Chondrocyte (in vitro differentiated cells): Measurements from ENCODE around the gene GRM7. TPM values are rescaled to one million over a fixed set of nuclear protein-coding genes. Genes with fewer than 3 reads are reported as not detected.

Experiments used
- DNase-seq: peaks from one replicate; pipeline ENCODE4 v3.0.0; 2021; ENCODE audit warnings: mixed read lengths, low spot score
- H3K27ac Mint-ChIP-seq: one replicate; pipeline ENCODE4 v1.8.0; 2021; ENCODE audit warnings: mild to moderate bottlenecking, moderate library complexity, mixed read lengths; ENCODE audit not compliant: unreplicated experiment
- H3K27me3 Mint-ChIP-seq: 2 replicates; pipeline ENCODE4 v1.8.0; 2021; ENCODE audit warnings: low read depth, mixed read lengths
- H3K36me3 Mint-ChIP-seq: 2 replicates; pipeline ENCODE4 v1.8.0; 2021; ENCODE audit warnings: low read depth, mixed read lengths
- H3K4me1 Mint-ChIP-seq: 2 replicates; pipeline ENCODE4 v1.8.0; 2021; ENCODE audit warnings: low read depth, mild to moderate bottlenecking, mixed read lengths
- H3K4me3 Mint-ChIP-seq: one replicate; pipeline ENCODE4 v1.8.0; 2021; ENCODE audit warnings: mild to moderate bottlenecking, moderate library complexity, mixed read lengths; ENCODE audit not compliant: unreplicated experiment
- H3K9me3 Mint-ChIP-seq: 2 replicates; pipeline ENCODE4 v1.8.0; 2021; ENCODE audit warnings: low read depth, mixed read lengths
- total RNA-seq: library from RNA; stranded (reverse); gene quantifications from 3 replicates; pipeline ENCODE4 v1.2.1, GENCODE V29; 2021
- TF ChIP-seq, protein P1 (sequence below): fragments of 200-600 bp; sonication (generic); IDR thresholded peaks from 2 replicates; pipeline ENCODE4 v1.5.0; 2021; ENCODE audit warnings: antibody characterized with exemption, mild to moderate bottlenecking, moderate library complexity

Gene GRM7
- total RNA-seq, 1 donor from 2014 or later = not detected

DNA sequence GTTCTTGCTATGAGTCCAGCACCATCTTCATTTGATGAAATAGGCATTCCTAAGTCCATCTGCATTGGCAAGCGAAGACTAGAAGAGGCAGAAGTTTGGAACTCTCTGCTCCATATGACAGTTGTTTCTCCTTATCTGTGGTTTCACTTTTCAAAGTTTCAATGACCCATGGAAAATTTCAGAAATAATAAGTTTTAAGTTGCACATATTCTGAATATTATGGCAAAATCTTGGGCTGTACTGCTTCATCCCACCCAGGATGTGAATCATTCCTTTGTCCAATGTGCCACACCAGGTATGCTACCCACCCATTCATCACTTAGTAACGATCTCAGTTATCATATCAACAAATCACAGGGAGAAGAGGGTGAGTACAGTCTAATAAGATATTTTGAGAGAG, 647.9 kb downstream of the GRM7 start:
- Mint-ChIP-seq H3K9me3 (peaks cover 7% of the 10 kb centered on the region), H3K36me3 (no peaks in the 10 kb centered on the region), H3K27me3 (peaks cover 9% of the 10 kb centered on the region), H3K4me1 (peaks cover 55% of the 10 kb centered on the region), H3K4me3 (no peak overlapping the region), H3K27ac (no peak overlapping the region)
- TF ChIP-seq, protein P1, sequence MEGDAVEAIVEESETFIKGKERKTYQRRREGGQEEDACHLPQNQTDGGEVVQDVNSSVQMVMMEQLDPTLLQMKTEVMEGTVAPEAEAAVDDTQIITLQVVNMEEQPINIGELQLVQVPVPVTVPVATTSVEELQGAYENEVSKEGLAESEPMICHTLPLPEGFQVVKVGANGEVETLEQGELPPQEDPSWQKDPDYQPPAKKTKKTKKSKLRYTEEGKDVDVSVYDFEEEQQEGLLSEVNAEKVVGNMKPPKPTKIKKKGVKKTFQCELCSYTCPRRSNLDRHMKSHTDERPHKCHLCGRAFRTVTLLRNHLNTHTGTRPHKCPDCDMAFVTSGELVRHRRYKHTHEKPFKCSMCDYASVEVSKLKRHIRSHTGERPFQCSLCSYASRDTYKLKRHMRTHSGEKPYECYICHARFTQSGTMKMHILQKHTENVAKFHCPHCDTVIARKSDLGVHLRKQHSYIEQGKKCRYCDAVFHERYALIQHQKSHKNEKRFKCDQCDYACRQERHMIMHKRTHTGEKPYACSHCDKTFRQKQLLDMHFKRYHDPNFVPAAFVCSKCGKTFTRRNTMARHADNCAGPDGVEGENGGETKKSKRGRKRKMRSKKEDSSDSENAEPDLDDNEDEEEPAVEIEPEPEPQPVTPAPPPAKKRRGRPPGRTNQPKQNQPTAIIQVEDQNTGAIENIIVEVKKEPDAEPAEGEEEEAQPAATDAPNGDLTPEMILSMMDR = no peak
- DNase-seq = no peak

DNA sequence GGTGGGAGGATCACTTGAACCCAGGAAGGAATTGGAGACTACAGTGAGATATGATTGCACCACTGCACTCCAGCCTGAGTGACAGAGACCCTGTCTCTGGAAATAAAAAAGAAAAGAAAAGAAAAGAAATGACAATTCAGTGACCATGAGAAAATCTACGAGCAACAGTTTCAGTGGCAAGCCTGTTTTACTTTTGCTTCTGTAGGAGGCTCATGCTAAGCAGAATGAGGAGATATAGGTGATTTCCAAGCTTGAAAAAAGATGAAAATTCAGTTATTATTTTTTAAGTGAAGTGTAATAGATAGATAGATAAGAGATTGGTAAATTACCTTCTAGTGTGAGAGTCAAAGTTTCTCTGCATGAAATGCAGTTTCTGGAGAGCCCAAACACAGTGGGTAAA, 651.1 kb downstream of the GRM7 start:
- peaks cover 24% of the 10 kb centered on the region for H3K4me1 Mint-ChIP-seq
- no peaks in the 10 kb centered on the region for H3K36me3 Mint-ChIP-seq
- H3K4me3 Mint-ChIP-seq = no peak overlapping the region
- no peak overlapping the region for H3K27ac Mint-ChIP-seq
- TF ChIP-seq, protein P1 = no peak
- no peaks in the 10 kb centered on the region for H3K9me3 Mint-ChIP-seq
- no peak for DNase-seq
- peaks cover 9% of the 10 kb centered on the region for H3K27me3 Mint-ChIP-seq

DNA sequence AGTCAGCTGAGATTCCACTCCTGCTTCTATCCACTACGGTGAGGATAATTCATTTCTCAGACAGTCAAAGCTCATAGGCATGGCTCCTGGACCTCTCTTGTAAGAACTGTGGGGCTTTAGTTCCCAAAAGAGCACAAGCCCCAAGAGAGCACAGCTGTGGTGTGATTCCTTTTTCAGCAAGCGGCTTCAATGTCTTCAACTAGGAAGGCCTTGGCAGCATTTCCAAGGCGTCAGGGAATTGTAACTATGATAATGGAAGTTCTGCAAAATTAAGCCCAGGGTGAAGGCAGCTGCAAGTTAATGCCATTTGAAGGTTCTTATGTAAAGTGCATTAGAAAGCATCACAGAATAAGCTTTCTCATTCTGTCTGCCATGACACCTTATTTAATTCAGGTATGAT, 657.1 kb downstream of the GRM7 start:
- Mint-ChIP-seq H3K27me3 (peaks cover 6% of the 10 kb centered on the region), H3K27ac (no peak overlapping the region), H3K36me3 (peaks cover 2% of the 10 kb centered on the region), H3K4me1 (peaks cover 22% of the 10 kb centered on the region), H3K9me3 (no peaks in the 10 kb centered on the region), H3K4me3 (no peak overlapping the region)
- DNase-seq = no peak
- TF ChIP-seq, protein P1 = no peak

DNA sequence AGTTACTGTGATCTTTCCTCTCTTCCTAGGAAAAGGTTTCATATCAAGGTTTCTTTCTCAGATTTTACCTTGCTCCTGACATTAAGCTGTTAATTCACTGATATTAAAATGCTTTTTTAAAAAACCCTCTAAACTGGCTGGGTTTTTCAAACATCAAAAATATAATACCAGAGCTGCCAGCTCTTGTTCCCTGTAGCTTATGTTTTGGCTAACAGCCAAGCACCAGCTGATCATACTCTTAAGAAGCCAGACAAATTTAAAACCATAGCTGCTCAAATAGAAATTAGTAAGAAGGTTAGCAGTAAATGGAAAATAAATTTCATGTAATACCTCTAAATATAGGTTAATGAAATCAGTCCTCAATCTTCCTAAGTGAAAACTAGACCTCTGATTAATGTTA, 657.5 kb downstream of the GRM7 start:
- Mint-ChIP-seq H3K27me3 (peaks cover 6% of the 10 kb centered on the region), H3K36me3 (peaks cover 2% of the 10 kb centered on the region), H3K4me3 (no peak overlapping the region), H3K9me3 (peaks cover 2% of the 10 kb centered on the region), H3K4me1 (peaks cover 22% of the 10 kb centered on the region), H3K27ac (no peak overlapping the region)
- TF ChIP-seq, protein P1 = no peak
- no peak for DNase-seq

DNA sequence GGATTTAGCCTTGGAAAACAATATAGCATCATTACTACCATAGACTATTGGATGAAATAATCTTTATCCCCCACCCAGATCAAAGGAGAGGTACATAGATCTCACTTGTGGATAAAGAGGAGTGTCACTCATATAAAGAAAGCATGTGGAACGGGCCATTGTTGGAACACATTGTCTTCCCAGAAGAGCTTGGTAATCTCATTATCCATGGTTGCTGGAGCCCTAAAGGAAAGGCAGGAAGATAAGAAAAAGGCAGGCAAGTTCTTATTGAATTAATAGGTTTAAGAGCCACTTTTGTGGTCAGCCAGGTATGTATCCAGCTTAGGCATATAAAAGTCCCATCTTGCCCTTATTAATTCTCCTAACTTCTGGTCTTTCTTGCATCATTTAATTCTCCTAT, 659.1 kb downstream of the GRM7 start:
- Mint-ChIP-seq H3K36me3 (peaks cover 4% of the 10 kb centered on the region), H3K27me3 (peaks cover 6% of the 10 kb centered on the region), H3K9me3 (peaks cover 6% of the 10 kb centered on the region), H3K27ac (no peak overlapping the region), H3K4me1 (peaks cover 22% of the 10 kb centered on the region), H3K4me3 (no peak overlapping the region)
- no peak for DNase-seq
- TF ChIP-seq, protein P1 = no peak
